SK-N-SH (cell line): ENCODE data around the gene FOSB. TPM values are rescaled to one million over a fixed set of nuclear protein-coding genes. Genes with fewer than 3 reads are reported as not detected.

Experiments used
- CTCF ChIA-PET: fragments of 300-600, 350-600 bp; formaldehyde crosslinking; extraction: SDS; loops from one replicate; lab custom pipeline; 2021; lab: Yijun Ruan, JAX
- POLR2A ChIA-PET: fragments of 350-600 bp; sonication (Branson Sonifier 250); formaldehyde crosslinking; extraction: SDS; loops from one replicate; lab custom pipeline; 2020; ENCODE audit warnings: antibody characterized with exemption, inconsistent platforms; lab: Yijun Ruan, JAX
- DNase-seq: peaks from one replicate; pipeline ENCODE4 v3.0.0; 2012
- H2AFZ ChIP-seq: fragments of 200-600 bp; sonication (generic); 2 replicates; pipeline ENCODE4 v1.8.1; 2016; ENCODE audit warnings: antibody characterized with exemption, mild to moderate bottlenecking, low read depth
- H3F3A ChIP-seq: fragments of 200-600 bp; sonication (generic); replicated peaks from 2 replicates; pipeline ENCODE3; 2016; ENCODE audit warnings: antibody characterized with exemption, mild to moderate bottlenecking; ENCODE audit not compliant: insufficient read depth
- H3K27ac ChIP-seq, 2 experiments: fragments of 200-500 bp in 1 of 2; fragments of 200-600 bp in 1 of 2; sonication (Bioruptor generic) in 1 of 2; sonication (generic), shearing (Covaris generic) in 1 of 2; 2 replicates each; pipeline versions ENCODE4 v1.5.1 to v1.6.1; 2014 to 2016; ENCODE audit warnings: low read depth in 2 of 2, inconsistent platforms in 1 of 2, low read length in 1 of 2, mild to moderate bottlenecking in 1 of 2, mixed read lengths in 1 of 2
- H3K27me3 ChIP-seq: fragments of 200-600 bp; sonication (generic), shearing (Covaris generic); 2 replicates; pipeline ENCODE4 v1.6.1; 2016; ENCODE audit warnings: mixed run types; ENCODE audit not compliant: insufficient read depth
- H3K36me3 ChIP-seq, 2 experiments: fragments of 200-500 bp in 1 of 2; fragments of 200-600 bp in 1 of 2; sonication (Bioruptor generic) in 1 of 2; sonication (generic) in 1 of 2; replicated peaks in 1 of 2; 2 replicates each; pipeline versions ENCODE3 to v1.5.1; 2014 to 2016; ENCODE audit warnings: low read length in 1 of 2, mild to moderate bottlenecking in 1 of 2; ENCODE audit not compliant: insufficient read depth in 2 of 2, control insufficient read depth in 1 of 2
- H3K4me1 ChIP-seq, 2 experiments: fragments of 200-500 bp in 1 of 2; fragments of 200-600 bp in 1 of 2; sonication (Bioruptor generic) in 1 of 2; sonication (generic), shearing (Covaris generic) in 1 of 2; 2 replicates each; pipeline versions ENCODE4 v1.5.1 to v1.6.1; 2014 to 2016; ENCODE audit warnings: low read depth in 1 of 2, low read length in 1 of 2, mixed run types in 1 of 2; ENCODE audit not compliant: insufficient read depth in 2 of 2, control insufficient read depth in 1 of 2
- H3K4me2 ChIP-seq: fragments of 200-600 bp; sonication (generic), shearing (Covaris generic); 2 replicates; pipeline ENCODE4 v1.6.1; 2017; ENCODE audit warnings: mixed run types
- H3K4me3 ChIP-seq, 2 experiments: fragments of 200-500 bp in 1 of 2; fragments of 200-600 bp in 1 of 2; sonication (Bioruptor generic) in 1 of 2; sonication (generic), shearing (Covaris generic) in 1 of 2; 2 replicates each; pipeline versions ENCODE4 v1.5.1 to v1.8.1; 2014 to 2016; ENCODE audit warnings: low read depth in 2 of 2, inconsistent platforms in 1 of 2, low read length in 1 of 2, mild to moderate bottlenecking in 1 of 2, mixed read lengths in 1 of 2, moderate library complexity in 1 of 2
- H3K79me2 ChIP-seq: fragments of 200-600 bp; sonication (generic); 2 replicates; pipeline ENCODE4 v1.8.1; 2017; ENCODE audit warnings: mild to moderate bottlenecking; ENCODE audit not compliant: insufficient read depth
- H3K9ac ChIP-seq: fragments of 200-600 bp; sonication (generic); 2 replicates; pipeline ENCODE4 v1.6.1; 2017; ENCODE audit warnings: mixed run types
- H3K9me2 ChIP-seq: fragments of 200-600 bp; sonication (generic); 2 replicates; pipeline ENCODE4 v1.6.1; 2017; ENCODE audit warnings: mixed run types
- H3K9me3 ChIP-seq: fragments of 200-600 bp; sonication (generic); 2 replicates; pipeline ENCODE4 v1.6.1; 2017; ENCODE audit warnings: mixed run types, mild to moderate bottlenecking, moderate library complexity
- H4K20me1 ChIP-seq: fragments of 200-600 bp; sonication (generic); 2 replicates; pipeline ENCODE4 v1.6.1; 2017; ENCODE audit warnings: mild to moderate bottlenecking, mixed run types; ENCODE audit not compliant: insufficient read depth
- CHD2 ChIP-seq: fragments of 150-350 bp; IDR thresholded peaks from 2 replicates; pipeline ENCODE4 v1.6.1; 2018; ENCODE audit warnings: low read length; ENCODE audit not compliant: partially characterized antibody
- EP300 ChIP-seq, 2 experiments: IDR thresholded peaks; 2 replicates each; pipeline versions ENCODE4 v1.4.0 to v1.6.1; 2012; ENCODE audit warnings: borderline replicate concordance in 1 of 2, low read depth in 1 of 2, low read length in 1 of 2
- FOSL2 ChIP-seq: IDR thresholded peaks from 2 replicates; pipeline ENCODE4 v1.4.0; 2012; ENCODE audit warnings: low read depth, mild to moderate bottlenecking, moderate library complexity, borderline replicate concordance
- FOXJ3 ChIP-seq: sonication (generic); formaldehyde crosslinking; IDR thresholded peaks from 2 replicates; pipeline ENCODE4 v1.5.1; 2020; ENCODE audit warnings: mild to moderate bottlenecking, missing genetic modification reagents
- FOXM1 ChIP-seq: IDR thresholded peaks from 2 replicates; pipeline ENCODE4 v1.4.0; 2012; ENCODE audit warnings: low read depth, mild to moderate bottlenecking
- GABPA ChIP-seq: IDR thresholded peaks from 2 replicates; pipeline ENCODE4 v1.4.0; 2012; ENCODE audit warnings: low read depth, mild to moderate bottlenecking
- MEF2A ChIP-seq: IDR thresholded peaks from 2 replicates; pipeline ENCODE4 v1.4.0; 2012; ENCODE audit warnings: low read depth, borderline replicate concordance
- NRF1 ChIP-seq: IDR thresholded peaks from 2 replicates; pipeline ENCODE4 v1.6.1; 2012; ENCODE audit warnings: low read depth, mild to moderate bottlenecking, low read length
- POLR2AphosphoS5 ChIP-seq: IDR thresholded peaks from 2 replicates; pipeline ENCODE4 v1.6.1; 2012; ENCODE audit warnings: low read depth, low read length
- RAD21 ChIP-seq: IDR thresholded peaks from 2 replicates; pipeline ENCODE4 v1.6.1; 2012; ENCODE audit warnings: mild to moderate bottlenecking, low read length
- RFX5 ChIP-seq: IDR thresholded peaks from 2 replicates; pipeline ENCODE4 v1.6.1; 2012; ENCODE audit warnings: mild to moderate bottlenecking, improper control_type of control experiment, low read length
- TAF1 ChIP-seq: IDR thresholded peaks from 2 replicates; pipeline ENCODE4 v1.6.1; 2012; ENCODE audit warnings: low read depth, mild to moderate bottlenecking, low read length, moderate library complexity, borderline replicate concordance
- TCF12 ChIP-seq: IDR thresholded peaks from 2 replicates; pipeline ENCODE4 v1.4.0; 2012
- YY1 ChIP-seq: IDR thresholded peaks from 2 replicates; pipeline ENCODE4 v1.4.0; 2012; ENCODE audit warnings: low read depth, mild to moderate bottlenecking
- WGBS: methylation state at CpG from one replicate; pipeline ENCODE4 v1.1.6; 2017; ENCODE audit warnings: low lambda C conversion rate; 5-methylcytosine and 5-hydroxymethylcytosine counted together
- polyA plus RNA-seq, 3 experiments: library from polyadenylated mRNA; depleted of rRNA; stranded (reverse); fragments of >200 nt; gene quantifications; 2 replicates each; pipeline ENCODE4 v1.2.3, GENCODE V29; 2012
- TF ChIP-seq, protein P1 (sequence below): fragments of 150-350 bp; IDR thresholded peaks from 2 replicates; pipeline ENCODE4 v1.6.1; 2017; ENCODE audit warnings: antibody characterized with exemption, low read length, low read depth, borderline replicate concordance
- TF ChIP-seq, protein P2 (sequence below): IDR thresholded peaks from 2 replicates; pipeline ENCODE4 v1.4.0; 2012; ENCODE audit warnings: low read depth, borderline replicate concordance
- TF ChIP-seq, protein P3 (sequence below): fragments of 150-350 bp; IDR thresholded peaks from 2 replicates; pipeline ENCODE4 v1.6.1; 2016; ENCODE audit warnings: mild to moderate bottlenecking, low read depth, low read length
- TF ChIP-seq, protein P4 (sequence below): IDR thresholded peaks from 2 replicates; pipeline ENCODE4; 2012
- TF ChIP-seq, protein P5 (sequence below): fragments of 200-600 bp; sonication (generic); IDR thresholded peaks from 2 replicates; pipeline ENCODE4 v1.6.1; 2017; ENCODE audit warnings: antibody characterized with exemption, mild to moderate bottlenecking, moderate library complexity

The FOSB gene
- polyA plus RNA-seq, 1 of the 3 experiments (the other 2 are of a cell fraction): 78.2 TPM

DNA sequence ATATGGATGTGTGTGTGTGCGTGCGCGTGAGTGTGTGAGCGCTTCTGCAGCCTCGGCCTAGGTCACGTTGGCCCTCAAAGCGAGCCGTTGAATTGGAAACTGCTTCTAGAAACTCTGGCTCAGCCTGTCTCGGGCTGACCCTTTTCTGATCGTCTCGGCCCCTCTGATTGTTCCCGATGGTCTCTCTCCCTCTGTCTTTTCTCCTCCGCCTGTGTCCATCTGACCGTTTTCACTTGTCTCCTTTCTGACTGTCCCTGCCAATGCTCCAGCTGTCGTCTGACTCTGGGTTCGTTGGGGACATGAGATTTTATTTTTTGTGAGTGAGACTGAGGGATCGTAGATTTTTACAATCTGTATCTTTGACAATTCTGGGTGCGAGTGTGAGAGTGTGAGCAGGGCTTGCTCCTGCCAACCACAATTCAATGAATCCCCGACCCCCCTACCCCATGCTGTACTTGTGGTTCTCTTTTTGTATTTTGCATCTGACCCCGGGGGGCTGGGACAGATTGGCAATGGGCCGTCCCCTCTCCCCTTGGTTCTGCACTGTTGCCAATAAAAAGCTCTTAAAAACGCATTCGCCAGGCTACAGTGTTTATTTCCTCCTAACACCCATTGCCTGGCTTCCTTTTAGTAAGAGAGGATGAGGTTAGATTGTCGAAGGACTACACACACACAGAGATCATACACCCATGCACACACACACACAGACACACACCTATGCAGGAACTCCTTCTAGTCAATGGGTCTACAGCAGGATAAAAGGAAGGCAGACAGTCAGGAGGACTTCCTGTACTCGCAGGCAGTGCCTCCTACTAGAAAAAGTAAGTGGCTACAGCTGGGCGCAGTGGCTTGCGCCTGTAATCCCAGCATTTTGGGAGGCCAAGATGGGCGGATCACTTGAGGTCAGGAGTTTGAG lies 7.1 kb downstream of the FOSB start:
- no peak overlapping the region for H3K27ac ChIP-seq
- H3K36me3 ChIP-seq: no peaks in the 10 kb centered on the region
- H3K79me2 ChIP-seq: no peaks in the 10 kb centered on the region
- DNase-seq: no peak
- H4K20me1 ChIP-seq: peaks cover 21% of the 10 kb centered on the region; the same call in 1 of the 2 replicates
- no peaks in the 10 kb centered on the region for H3K27me3 ChIP-seq
- WGBS: 79% methylated on average over 27 of the region's 28 CpGs
- H3K4me2 ChIP-seq: no peak overlapping the region
- no peak overlapping the region for H3K4me3 ChIP-seq
- ChIA-PET POLR2A (no interaction called here), CTCF (interaction anchor here (3.5 to 27.6 kb wide), 2 partner anchors 11 to 32 kb away, joined by 17 to 870 read pairs; no protein-coding TSS in a partner anchor)
- peaks cover 13% of the 10 kb centered on the region for H3F3A ChIP-seq
- H3K9ac ChIP-seq: no peak overlapping the region
- TF ChIP-seq, protein P1, sequence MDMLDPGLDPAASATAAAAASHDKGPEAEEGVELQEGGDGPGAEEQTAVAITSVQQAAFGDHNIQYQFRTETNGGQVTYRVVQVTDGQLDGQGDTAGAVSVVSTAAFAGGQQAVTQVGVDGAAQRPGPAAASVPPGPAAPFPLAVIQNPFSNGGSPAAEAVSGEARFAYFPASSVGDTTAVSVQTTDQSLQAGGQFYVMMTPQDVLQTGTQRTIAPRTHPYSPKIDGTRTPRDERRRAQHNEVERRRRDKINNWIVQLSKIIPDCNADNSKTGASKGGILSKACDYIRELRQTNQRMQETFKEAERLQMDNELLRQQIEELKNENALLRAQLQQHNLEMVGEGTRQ: no peak
- TF ChIP-seq EP300 (IDR thresholded peaks at IDR 0.05; ENCODE audit: borderline replicate concordance in 1 of 2, low read depth in 1 of 2, low read length in 1 of 2) (no peak), YY1 (no peak), TAF1 (no peak), FOXJ3 (CRISPR knock-in tag) (no peak), FOXM1 (no peak), RFX5 (no peak), MEF2A (no peak), RAD21 (no peak), TCF12 (no peak), GABPA (no peak), POLR2AphosphoS5 (no peak), CHD2 (no peak), FOSL2 (no peak), NRF1 (no peak)
- TF ChIP-seq, protein P2, sequence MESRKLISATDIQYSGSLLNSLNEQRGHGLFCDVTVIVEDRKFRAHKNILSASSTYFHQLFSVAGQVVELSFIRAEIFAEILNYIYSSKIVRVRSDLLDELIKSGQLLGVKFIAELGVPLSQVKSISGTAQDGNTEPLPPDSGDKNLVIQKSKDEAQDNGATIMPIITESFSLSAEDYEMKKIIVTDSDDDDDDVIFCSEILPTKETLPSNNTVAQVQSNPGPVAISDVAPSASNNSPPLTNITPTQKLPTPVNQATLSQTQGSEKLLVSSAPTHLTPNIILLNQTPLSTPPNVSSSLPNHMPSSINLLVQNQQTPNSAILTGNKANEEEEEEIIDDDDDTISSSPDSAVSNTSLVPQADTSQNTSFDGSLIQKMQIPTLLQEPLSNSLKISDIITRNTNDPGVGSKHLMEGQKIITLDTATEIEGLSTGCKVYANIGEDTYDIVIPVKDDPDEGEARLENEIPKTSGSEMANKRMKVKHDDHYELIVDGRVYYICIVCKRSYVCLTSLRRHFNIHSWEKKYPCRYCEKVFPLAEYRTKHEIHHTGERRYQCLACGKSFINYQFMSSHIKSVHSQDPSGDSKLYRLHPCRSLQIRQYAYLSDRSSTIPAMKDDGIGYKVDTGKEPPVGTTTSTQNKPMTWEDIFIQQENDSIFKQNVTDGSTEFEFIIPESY: no peak
- TF ChIP-seq, protein P3, sequence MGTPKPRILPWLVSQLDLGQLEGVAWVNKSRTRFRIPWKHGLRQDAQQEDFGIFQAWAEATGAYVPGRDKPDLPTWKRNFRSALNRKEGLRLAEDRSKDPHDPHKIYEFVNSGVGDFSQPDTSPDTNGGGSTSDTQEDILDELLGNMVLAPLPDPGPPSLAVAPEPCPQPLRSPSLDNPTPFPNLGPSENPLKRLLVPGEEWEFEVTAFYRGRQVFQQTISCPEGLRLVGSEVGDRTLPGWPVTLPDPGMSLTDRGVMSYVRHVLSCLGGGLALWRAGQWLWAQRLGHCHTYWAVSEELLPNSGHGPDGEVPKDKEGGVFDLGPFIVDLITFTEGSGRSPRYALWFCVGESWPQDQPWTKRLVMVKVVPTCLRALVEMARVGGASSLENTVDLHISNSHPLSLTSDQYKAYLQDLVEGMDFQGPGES: no peak
- TF ChIP-seq, protein P4, sequence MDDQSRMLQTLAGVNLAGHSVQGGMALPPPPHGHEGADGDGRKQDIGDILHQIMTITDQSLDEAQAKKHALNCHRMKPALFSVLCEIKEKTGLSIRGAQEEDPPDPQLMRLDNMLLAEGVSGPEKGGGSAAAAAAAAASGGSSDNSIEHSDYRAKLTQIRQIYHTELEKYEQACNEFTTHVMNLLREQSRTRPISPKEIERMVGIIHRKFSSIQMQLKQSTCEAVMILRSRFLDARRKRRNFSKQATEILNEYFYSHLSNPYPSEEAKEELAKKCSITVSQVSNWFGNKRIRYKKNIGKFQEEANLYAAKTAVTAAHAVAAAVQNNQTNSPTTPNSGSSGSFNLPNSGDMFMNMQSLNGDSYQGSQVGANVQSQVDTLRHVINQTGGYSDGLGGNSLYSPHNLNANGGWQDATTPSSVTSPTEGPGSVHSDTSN: no peak
- TF ChIP-seq, protein P5, sequence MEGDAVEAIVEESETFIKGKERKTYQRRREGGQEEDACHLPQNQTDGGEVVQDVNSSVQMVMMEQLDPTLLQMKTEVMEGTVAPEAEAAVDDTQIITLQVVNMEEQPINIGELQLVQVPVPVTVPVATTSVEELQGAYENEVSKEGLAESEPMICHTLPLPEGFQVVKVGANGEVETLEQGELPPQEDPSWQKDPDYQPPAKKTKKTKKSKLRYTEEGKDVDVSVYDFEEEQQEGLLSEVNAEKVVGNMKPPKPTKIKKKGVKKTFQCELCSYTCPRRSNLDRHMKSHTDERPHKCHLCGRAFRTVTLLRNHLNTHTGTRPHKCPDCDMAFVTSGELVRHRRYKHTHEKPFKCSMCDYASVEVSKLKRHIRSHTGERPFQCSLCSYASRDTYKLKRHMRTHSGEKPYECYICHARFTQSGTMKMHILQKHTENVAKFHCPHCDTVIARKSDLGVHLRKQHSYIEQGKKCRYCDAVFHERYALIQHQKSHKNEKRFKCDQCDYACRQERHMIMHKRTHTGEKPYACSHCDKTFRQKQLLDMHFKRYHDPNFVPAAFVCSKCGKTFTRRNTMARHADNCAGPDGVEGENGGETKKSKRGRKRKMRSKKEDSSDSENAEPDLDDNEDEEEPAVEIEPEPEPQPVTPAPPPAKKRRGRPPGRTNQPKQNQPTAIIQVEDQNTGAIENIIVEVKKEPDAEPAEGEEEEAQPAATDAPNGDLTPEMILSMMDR: no peak
- H3K9me3 ChIP-seq: no peaks in the 10 kb centered on the region
- H2AFZ ChIP-seq: no peak overlapping the region
- peaks cover 0 to 10% of the 10 kb centered on the region in 2 experiments; a peak in 2 of 4 replicates for H3K4me1 ChIP-seq
- no peaks in the 10 kb centered on the region for H3K9me2 ChIP-seq
